Psoas muscle (tissue), 8 donors: ENCODE data around the gene TMEM52. TPM values are rescaled to one million over a fixed set of nuclear protein-coding genes. Genes with fewer than 3 reads are reported as not detected.

ENCODE experiments used
- ATAC-seq, 4 donors: fragments of 200-7000 bp; cut with Tn5 transposase; one replicate each; pipeline ENCODE4 v1.9.1; 2020; ENCODE audit warnings: moderate library complexity in 3 of 4, mild to moderate bottlenecking in 2 of 4
- DNase-seq, 2 donors: peaks; one replicate each; pipeline ENCODE4 v3.0.0-alpha.2; 2020
- H3K27ac ChIP-seq: fragments of 200-600 bp; one replicate; pipeline ENCODE4 v1.8.0; 2022
- H3K27me3 ChIP-seq, 3 donors: fragments of 200-600 bp in 1 of 3; one replicate each; pipeline versions ENCODE4 v1.6.1 to v1.8.0; 2013 to 2022; ENCODE audit warnings: low read length in 2 of 3, mild to moderate bottlenecking in 2 of 3, moderate library complexity in 1 of 3; ENCODE audit not compliant: insufficient read depth in 3 of 3
- H3K36me3 ChIP-seq, 2 donors: fragments of 200-600 bp in 1 of 2; one replicate each; pipeline versions ENCODE4 v1.6.1 to v1.8.0; 2013 to 2022; ENCODE audit warnings: low read depth in 1 of 2, mild to moderate bottlenecking in 1 of 2, moderate library complexity in 1 of 2; ENCODE audit not compliant: insufficient read depth in 1 of 2
- H3K4me1 ChIP-seq: fragments of 200-600 bp; one replicate; pipeline ENCODE4 v1.8.0; 2022
- H3K4me3 ChIP-seq: fragments of 200-600 bp; one replicate; pipeline ENCODE4 v1.8.0; 2022; ENCODE audit warnings: mild to moderate bottlenecking
- H3K9me3 ChIP-seq: fragments of 200-600 bp; one replicate; pipeline ENCODE4 v1.8.0; 2022
- CTCF ChIP-seq: fragments of 200-600 bp; IDR thresholded peaks from one replicate; pipeline ENCODE4 v1.8.0; 2022; ENCODE audit warnings: antibody characterized with exemption
- WGBS, 3 donors: extraction: QIAGEN DNeasy Blood & Tissue Kit; methylation state at CpG; one replicate each; pipeline versions ENCODE4 v1.1.6 to v1.1.7; 2013; 5-methylcytosine and 5-hydroxymethylcytosine counted together
- intact Hi-C, 2 donors: fragments of 100-400 bp; cut with DNase I; formaldehyde crosslinking; loops; one replicate each; pipeline versions ENCODE4 v1.11.0 to v1.14.2; 2022
- polyA plus RNA-seq, 3 donors: library from polyadenylated mRNA; stranded (reverse); fragments of 200-250 nt; gene quantifications; one replicate each; pipeline ENCODE4 v1.2.3, GENCODE V29; 2013
- total RNA-seq, 4 donors: library from RNA; stranded (reverse); fragmentation: NEBNext Ultra II Directional in 2 of 4; extraction: Animal tissue kit (Norgen Biotek cat#: 25700) in 2 of 4; gene quantifications; one replicate each; pipeline versions ENCODE4 v1.2.1 to v1.2.4, GENCODE V29; 2021 to 2023
- donor health status: healthy with polysubstance abuse.
- donor health status: DM: no; HTN: no; CAD: no; lungs with moderate emphysema.
- donor health status: Bipolar disorder and iron deficiency.
- donor health status: healthy.
- donor health status: DM: yes; HTN: yes; CAD: no.
- donor health status: DM: no; HTN: no; CAD: no.
- donor health status: DM: no; HTN: no; CAD: no.
- donor health status: DM: yes; HTN: yes; CAD: no.

The TMEM52 gene
- total and polyA plus RNA-seq, 7 donors, result 37.2 to 137 (median 58.7) TPM

DNA sequence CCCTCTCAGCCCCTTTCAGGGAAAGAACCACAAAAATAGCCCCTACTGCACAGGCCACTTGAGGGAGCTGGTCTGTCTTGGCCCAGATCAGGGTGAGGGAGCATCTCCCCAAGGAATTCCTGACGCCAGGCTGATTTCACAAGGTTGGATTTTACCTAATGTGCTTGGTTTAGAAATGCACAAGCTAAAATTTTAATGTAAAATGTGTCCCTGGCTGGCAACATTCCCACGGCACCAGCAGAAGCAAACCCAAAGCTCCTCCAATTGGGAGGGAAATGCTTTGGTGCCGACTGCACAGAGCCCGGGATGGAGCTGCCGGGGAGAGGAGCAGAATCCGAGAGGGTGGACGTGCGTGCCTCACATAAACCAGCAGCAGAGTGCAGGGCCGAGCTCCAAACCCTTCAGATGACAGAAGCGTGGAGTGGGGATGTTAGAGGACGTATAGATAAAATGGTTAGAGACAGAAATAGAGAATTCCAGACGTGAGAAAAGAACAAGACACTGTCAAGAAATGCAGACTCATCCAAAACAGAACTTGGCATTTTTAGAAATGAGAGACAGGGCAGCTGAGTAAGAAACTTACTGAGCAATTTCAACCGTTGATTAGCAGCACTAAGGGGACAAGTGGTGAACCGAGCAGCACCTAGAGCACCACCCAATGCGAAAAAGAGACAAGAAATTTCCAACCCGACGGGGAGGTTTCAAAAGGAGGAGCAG, 41.6 kb upstream of the TMEM52 start:
- intact Hi-C loops, result loop anchor here (2.0 to 5.0 kb wide), 2 partner anchors 84 to 87 kb away; no protein-coding TSS in a partner anchor
- H3K27me3 ChIP-seq, result peaks cover 0 to 98% (median 15%) of the 10 kb centered on the region in 3 donors
- no peak overlapping the region for H3K4me3 ChIP-seq
- no peaks in the 10 kb centered on the region for H3K9me3 ChIP-seq
- ATAC-seq (no peak), DNase-seq (no peak)
- no peak for TF ChIP-seq CTCF
- H3K36me3 ChIP-seq, result no peaks in the 10 kb centered on the region
- 32 to 39% (median 36%) methylated on average over 17 of the region's 17 CpGs for WGBS, 3 donors
- no peaks in the 10 kb centered on the region for H3K4me1 ChIP-seq
- H3K27ac ChIP-seq, result no peak overlapping the region

DNA sequence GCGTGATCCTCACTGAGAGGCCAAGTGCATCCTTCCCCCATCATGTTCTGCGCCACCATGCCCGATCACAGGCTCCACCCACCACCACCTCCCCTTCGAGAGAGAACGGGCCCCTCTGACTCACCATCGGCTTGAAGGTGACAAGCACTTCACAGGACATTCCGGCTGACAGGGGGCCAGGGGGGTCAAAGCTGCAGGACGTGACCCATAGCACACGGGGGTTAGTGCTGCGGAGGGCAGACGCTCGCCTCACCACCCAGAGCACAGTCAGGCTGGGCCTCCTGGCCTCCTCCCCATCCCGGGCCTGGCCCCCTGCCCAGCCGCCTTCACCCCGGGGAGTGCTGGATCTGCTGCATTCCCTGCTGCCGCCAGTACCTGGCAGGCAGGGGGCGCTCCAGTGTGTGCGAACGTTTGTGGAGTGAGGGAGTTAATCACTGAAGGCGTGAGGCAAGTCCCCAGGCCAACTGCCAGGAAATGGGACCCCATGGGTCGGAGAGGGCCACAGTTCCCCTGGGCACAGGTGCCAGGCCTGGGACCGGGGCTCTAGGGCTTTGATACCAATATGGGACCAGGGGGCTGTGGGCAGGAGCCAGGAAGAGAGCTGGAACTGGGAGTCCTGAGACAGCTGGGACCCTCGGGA, 40.9 kb upstream of the TMEM52 start:
- ATAC-seq, result peak; percentile 40 to 69 (median 62)
- peak; percentile 79 to 80 for DNase-seq
- 4 to 5% (median 5%) methylated on average over 22 to 23 of the region's 23 CpGs for whole genome bisulfite sequencing, 3 donors
- H3K36me3 ChIP-seq, result no peaks in the 10 kb centered on the region
- H3K27ac ChIP-seq, result no peak overlapping the region
- no peaks in the 10 kb centered on the region for H3K9me3 ChIP-seq
- no peaks in the 10 kb centered on the region for H3K4me1 ChIP-seq
- intact Hi-C loops, result loop anchor here (2.0 to 5.0 kb wide), 2 partner anchors 85 to 87 kb away; no protein-coding TSS in a partner anchor
- H3K4me3 ChIP-seq, result no peak overlapping the region
- peaks cover 0 to 95% (median 15%) of the 10 kb centered on the region in 3 donors for H3K27me3 ChIP-seq
- peak; percentile 58 for TF ChIP-seq CTCF

- 52 to 57% (median 56%) methylated on average over 12 of the region's 12 CpGs for WGBS, 3 donors
- H3K27ac ChIP-seq, result no peak overlapping the region
- no peak for TF ChIP-seq CTCF
- H3K9me3 ChIP-seq, result no peaks in the 10 kb centered on the region
- no peak for ATAC-seq
- H3K27me3 ChIP-seq, result peaks cover 0 to 90% (median 15%) of the 10 kb centered on the region in 3 donors
- intact Hi-C loops, result no loop called here
- no peak overlapping the region for H3K4me3 ChIP-seq
- DNase-seq, result no peak
- H3K4me1 ChIP-seq, result no peaks in the 10 kb centered on the region
- no peaks in the 10 kb centered on the region for H3K36me3 ChIP-seq
Measured at GRCh38 chr1:1959459-1959839, 40.4 kb upstream of the TMEM52 start.

DNA sequence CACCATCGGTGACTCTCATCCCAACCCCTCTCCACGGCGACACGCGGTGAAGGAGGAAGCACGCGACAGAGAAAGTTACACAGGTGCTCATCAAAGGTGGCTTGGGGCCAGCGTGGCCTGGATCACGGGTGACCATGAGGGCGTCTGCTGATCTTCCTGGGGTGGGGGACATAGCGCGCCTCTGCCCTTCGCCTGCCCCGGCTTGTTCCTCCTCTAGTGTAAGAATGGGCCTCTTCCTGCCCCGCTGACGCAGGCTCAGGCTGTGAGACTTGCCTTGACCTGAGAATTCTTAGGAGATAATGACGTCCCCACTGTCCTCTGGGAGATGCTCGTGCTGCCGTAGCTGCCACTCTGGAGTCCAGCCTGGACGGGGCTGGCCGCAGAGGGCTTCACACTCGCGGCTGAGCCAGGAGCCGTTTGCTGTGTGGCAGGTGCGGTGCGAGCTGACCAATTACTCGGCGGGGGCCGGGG, 39.0 kb upstream of the TMEM52 start:
- Histone ChIP-seq H3K4me3 (no peak overlapping the region), H3K4me1 (no peaks in the 10 kb centered on the region), H3K27ac (no peak overlapping the region), H3K36me3 (no peaks in the 10 kb centered on the region), H3K9me3 (no peaks in the 10 kb centered on the region), H3K27me3 (peaks cover 0 to 76% (median 13%) of the 10 kb centered on the region in 3 donors)
- WGBS, 3 donors, result 69 to 80% (median 73%) methylated on average over 29 of the region's 29 CpGs
- intact Hi-C loops, result no loop called here
- no peak for TF ChIP-seq CTCF
- no peak for ATAC-seq
- peak in 1 of 2 donors; percentile 20 for DNase-seq
